Gastroesophageal sphincter (tissue), 4 donors: ENCODE data around the gene AIRE. TPM values are rescaled to one million over a fixed set of nuclear protein-coding genes. Genes with fewer than 3 reads are reported as not detected.

Experiments
- ATAC-seq: fragments of 150-250 bp; one replicate; pipeline ENCODE4 v1.9.1; 2016; ENCODE audit warnings: mild to moderate bottlenecking, moderate library complexity
- H3K27ac ChIP-seq, 4 donors: fragments of 200-600 bp; sonication (generic) in 3 of 4; 1 replicate in 3 of 4; 2 replicates in 1 of 4; pipeline ENCODE4 v1.5.1; 2016 to 2019
- H3K27me3 ChIP-seq: fragments of 200-600 bp; sonication (generic); one replicate; pipeline ENCODE4 v1.5.1; 2019
- H3K36me3 ChIP-seq, 2 donors: fragments of 200-600 bp; sonication (generic); one replicate each; pipeline ENCODE4 v1.5.1; 2019; ENCODE audit warnings: control low read depth in 1 of 2
- H3K4me1 ChIP-seq, 3 donors: fragments of 200-600 bp; sonication (generic); 1 replicate in 2 of 3; 2 replicates in 1 of 3; pipeline ENCODE4 v1.5.1; 2016 to 2019; ENCODE audit warnings: control low read depth in 2 of 3
- H3K4me3 ChIP-seq, 2 donors: fragments of 200-600 bp; sonication (generic); one replicate each; pipeline ENCODE4 v1.5.1; 2019; ENCODE audit warnings: mild to moderate bottlenecking in 1 of 2, moderate library complexity in 1 of 2
- H3K9me3 ChIP-seq, 3 donors: fragments of 200-600 bp; sonication (generic); one replicate each; pipeline ENCODE4 v1.5.1; 2017 to 2019; ENCODE audit warnings: control low read depth in 2 of 3
- EP300 ChIP-seq: sonication (generic); formaldehyde crosslinking; IDR thresholded peaks from one replicate; pipeline ENCODE4 v1.6.1; 2017; ENCODE audit warnings: antibody characterized with exemption, mild to moderate bottlenecking
- POLR2A ChIP-seq, 2 donors: fragments of 450-650 bp; IDR thresholded peaks; one replicate each; pipeline ENCODE4 v1.6.1; 2017; ENCODE audit warnings: antibody characterized with exemption in 2 of 2, mild to moderate bottlenecking in 2 of 2, moderate library complexity in 1 of 2
- POLR2AphosphoS5 ChIP-seq: sonication (generic); formaldehyde crosslinking; IDR thresholded peaks from one replicate; pipeline ENCODE4 v1.6.1; 2017; ENCODE audit warnings: antibody characterized with exemption
- WGBS, 2 donors: methylation state at CpG; one replicate each; pipeline ENCODE4 v1.1.5; 2018; ENCODE audit warnings: low coverage in 1 of 2; 5-methylcytosine and 5-hydroxymethylcytosine counted together
- total RNA-seq, 4 donors: library from RNA; depleted of rRNA; stranded (reverse); fragments of >200 nt; gene quantifications; one replicate each; pipeline ENCODE4 v1.1.0, GENCODE V29; 2016
- TF ChIP-seq, protein P1 (sequence below), 4 experiments: fragments of 200-600 bp in 2 of 4; fragments of 450-650 bp in 2 of 4; sonication (generic) in 1 of 4; IDR thresholded peaks; one replicate each; pipeline ENCODE4 v1.5.1; 2017 to 2019; ENCODE audit warnings: antibody characterized with exemption in 4 of 4, mild to moderate bottlenecking in 2 of 4, moderate library complexity in 2 of 4

Gene AIRE
- total RNA-seq, 4 donors from 2014 or later = not detected

DNA sequence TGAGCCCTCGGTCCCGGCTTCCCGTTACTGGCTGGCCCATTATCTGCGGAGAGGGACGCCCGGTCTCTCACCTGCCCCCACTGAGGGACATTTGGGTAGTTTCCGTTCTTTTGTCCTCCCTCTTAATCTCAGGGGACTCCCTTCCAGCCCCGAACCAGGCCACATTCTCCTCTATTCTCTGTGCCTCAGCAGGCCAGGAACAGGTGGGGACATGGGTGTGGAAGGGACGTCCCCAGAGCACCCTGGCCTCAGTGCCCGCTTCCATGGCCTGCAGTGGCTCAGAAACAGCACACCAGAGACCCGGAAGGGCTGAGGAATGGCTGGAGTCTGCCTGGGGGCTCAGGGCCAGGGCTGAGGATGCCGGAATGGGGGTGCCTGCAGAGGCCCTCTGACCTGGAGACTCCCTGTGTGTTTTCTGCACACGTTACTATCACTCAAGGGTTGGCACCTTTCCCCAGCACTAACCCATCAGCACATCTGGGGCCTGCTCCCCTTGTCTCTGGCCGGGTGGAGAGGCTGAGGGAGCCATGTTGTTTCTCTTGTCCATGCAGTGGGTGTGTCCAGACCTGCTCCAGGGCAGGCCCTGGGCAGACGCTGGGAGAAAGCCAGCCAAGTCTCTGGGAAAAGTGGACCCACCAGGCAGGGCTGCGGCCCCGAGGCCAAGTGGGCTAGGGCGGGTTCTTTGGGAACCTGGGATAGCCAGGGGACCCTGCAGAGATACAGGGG, 14.0 kb upstream of the AIRE start:
- no peaks in the 10 kb centered on the region for H3K9me3 ChIP-seq
- TF ChIP-seq EP300 = no peak
- no peak for TF ChIP-seq POLR2A (IDR thresholded peaks at IDR 0.05)
- TF ChIP-seq, protein P1, sequence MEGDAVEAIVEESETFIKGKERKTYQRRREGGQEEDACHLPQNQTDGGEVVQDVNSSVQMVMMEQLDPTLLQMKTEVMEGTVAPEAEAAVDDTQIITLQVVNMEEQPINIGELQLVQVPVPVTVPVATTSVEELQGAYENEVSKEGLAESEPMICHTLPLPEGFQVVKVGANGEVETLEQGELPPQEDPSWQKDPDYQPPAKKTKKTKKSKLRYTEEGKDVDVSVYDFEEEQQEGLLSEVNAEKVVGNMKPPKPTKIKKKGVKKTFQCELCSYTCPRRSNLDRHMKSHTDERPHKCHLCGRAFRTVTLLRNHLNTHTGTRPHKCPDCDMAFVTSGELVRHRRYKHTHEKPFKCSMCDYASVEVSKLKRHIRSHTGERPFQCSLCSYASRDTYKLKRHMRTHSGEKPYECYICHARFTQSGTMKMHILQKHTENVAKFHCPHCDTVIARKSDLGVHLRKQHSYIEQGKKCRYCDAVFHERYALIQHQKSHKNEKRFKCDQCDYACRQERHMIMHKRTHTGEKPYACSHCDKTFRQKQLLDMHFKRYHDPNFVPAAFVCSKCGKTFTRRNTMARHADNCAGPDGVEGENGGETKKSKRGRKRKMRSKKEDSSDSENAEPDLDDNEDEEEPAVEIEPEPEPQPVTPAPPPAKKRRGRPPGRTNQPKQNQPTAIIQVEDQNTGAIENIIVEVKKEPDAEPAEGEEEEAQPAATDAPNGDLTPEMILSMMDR (IDR thresholded peaks at IDR 0.05) = no peak
- no peak for TF ChIP-seq POLR2AphosphoS5
- whole genome bisulfite sequencing, 2 donors = 63 to 94% methylated on average over 2 to 10 of the region's 18 CpGs
- H3K27ac ChIP-seq = no peak overlapping the region
- no peak overlapping the region for H3K4me3 ChIP-seq
- no peaks in the 10 kb centered on the region for H3K4me1 ChIP-seq
- H3K27me3 ChIP-seq = peaks cover 15% of the 10 kb centered on the region
- no peaks in the 10 kb centered on the region for H3K36me3 ChIP-seq
- ATAC-seq = no peak

DNA sequence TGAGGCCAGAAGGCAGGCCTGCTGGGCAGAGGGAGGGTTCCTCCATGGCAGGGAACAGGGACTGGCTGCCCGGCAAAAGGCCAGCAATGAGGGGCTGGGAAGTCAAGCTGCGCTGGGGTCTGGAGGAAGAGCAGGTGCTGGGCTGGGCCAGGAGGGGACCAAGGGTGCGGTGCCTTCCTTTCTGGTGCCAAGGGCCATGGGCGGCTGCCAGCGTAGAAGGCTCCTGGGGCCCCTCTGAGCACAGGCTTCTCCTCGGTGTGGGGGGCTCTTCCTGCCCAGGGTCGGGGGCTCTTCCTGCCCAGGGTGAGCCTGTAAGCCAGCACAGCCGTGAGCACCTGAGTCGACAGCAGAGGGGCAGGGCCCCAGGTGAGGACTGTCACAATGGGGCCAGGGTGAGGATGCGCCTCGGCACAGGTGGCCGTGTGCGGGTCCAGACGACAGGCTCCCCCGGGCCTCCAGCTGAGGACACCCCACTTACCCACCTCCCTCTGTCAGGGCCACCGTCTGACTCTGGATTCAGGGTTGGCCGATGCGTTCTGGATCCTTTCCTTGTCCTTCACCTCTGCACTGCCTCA, 13.3 kb upstream of the AIRE start:
- Histone ChIP-seq H3K27me3 (peaks cover 15% of the 10 kb centered on the region), H3K4me3 (no peak overlapping the region), H3K4me1 (no peaks in the 10 kb centered on the region), H3K27ac (no peak overlapping the region), H3K9me3 (no peaks in the 10 kb centered on the region), H3K36me3 (no peaks in the 10 kb centered on the region)
- WGBS, 2 donors = 80 to 86% methylated on average over 1 to 6 of the region's 18 CpGs
- no peak for ATAC-seq
- TF ChIP-seq EP300 = no peak
- TF ChIP-seq POLR2A (IDR thresholded peaks at IDR 0.05) = no peak
- TF ChIP-seq, protein P1 (IDR thresholded peaks at IDR 0.05) = no peak
- TF ChIP-seq POLR2AphosphoS5 = no peak

DNA sequence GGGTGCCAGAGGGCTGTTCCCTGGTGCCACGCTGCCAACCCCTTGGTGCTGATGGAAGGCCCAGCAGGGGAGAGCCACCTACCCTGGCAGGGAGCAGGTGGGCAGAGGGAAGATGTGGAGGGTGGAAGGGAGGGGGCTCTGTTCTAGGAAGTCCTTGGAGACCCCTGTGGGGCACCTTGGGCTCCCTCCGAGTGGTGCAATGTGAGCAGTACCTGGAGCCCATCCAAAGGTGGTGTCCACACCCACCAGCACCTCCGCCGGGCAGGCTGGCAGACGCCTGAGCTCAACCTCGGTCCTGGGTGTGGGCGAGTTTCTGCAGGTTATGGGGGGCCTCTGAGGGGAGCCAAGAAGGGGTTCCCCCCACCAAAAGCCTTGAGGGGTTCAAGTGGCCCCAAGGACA, 12.6 kb upstream of the AIRE start:
- no peaks in the 10 kb centered on the region for H3K9me3 ChIP-seq
- no peak for ATAC-seq
- TF ChIP-seq POLR2AphosphoS5 (no peak), EP300 (no peak), POLR2A (IDR thresholded peaks at IDR 0.05) (no peak)
- TF ChIP-seq, protein P1 (IDR thresholded peaks at IDR 0.05) = no peak
- H3K27ac ChIP-seq = no peak overlapping the region
- no peaks in the 10 kb centered on the region for H3K4me1 ChIP-seq
- H3K36me3 ChIP-seq = no peaks in the 10 kb centered on the region
- no peak overlapping the region for H3K4me3 ChIP-seq
- peaks cover 15% of the 10 kb centered on the region for H3K27me3 ChIP-seq
- WGBS, 2 donors = no CpG with 5 or more reads among the region's 7 CpGs

DNA sequence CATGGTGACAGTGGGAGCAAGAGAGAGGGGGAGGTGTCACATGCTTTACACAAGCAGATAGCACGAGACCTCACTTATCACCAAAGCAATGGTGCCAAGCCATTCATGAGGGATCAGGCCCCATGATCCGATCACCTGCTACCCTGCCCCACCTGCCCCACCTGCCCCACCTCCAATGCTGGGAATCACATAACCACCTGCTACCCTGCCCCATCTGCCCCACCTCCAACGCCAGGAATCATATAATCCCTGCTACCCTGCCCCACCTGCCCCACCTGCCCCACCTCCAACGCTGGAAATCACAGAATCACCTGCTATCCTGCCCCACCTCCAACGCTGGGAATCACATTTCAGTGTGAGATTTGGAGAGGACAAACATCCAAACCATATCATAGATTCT, 10.6 kb upstream of the AIRE start:
- no peaks in the 10 kb centered on the region for H3K36me3 ChIP-seq
- peaks cover 20% of the 10 kb centered on the region for H3K27me3 ChIP-seq
- no peaks in the 10 kb centered on the region for H3K9me3 ChIP-seq
- no peak for ATAC-seq
- no peaks in the 10 kb centered on the region for H3K4me1 ChIP-seq
- WGBS, 2 donors = 50 to 60% methylated on average over 1 to 2 of the region's 5 CpGs
- no peak overlapping the region for H3K4me3 ChIP-seq
- no peak overlapping the region for H3K27ac ChIP-seq
- TF ChIP-seq EP300 (no peak), POLR2A (IDR thresholded peaks at IDR 0.05) (no peak), POLR2AphosphoS5 (no peak)
- TF ChIP-seq, protein P1 (IDR thresholded peaks at IDR 0.05) = no peak
